ENCODE data around the gene INTS12.

The INTS12 gene

GRCh38 chr4:105725623-105726022 lies 17.1 kb upstream of the INTS12 start:
- H3K4me3 ChIP-seq, result no peak overlapping the region
- DNase-seq (ENCODE audit: low spot score), result no peak
- H3K27ac ChIP-seq, result no peak overlapping the region
- no peak for TF ChIP-seq CTCF (IDR thresholded peaks at IDR 0.05)

GRCh38 chr4:105719204-105719603 lies 10.7 kb upstream of the INTS12 start:
- H3K4me3 ChIP-seq, result no peak overlapping the region
- no peak overlapping the region for H3K27ac ChIP-seq
- no peak for DNase-seq (ENCODE audit: low spot score)
- TF ChIP-seq CTCF (IDR thresholded peaks at IDR 0.05), result no peak

GRCh38 chr4:105715692-105716278 lies 7.3 kb upstream of the INTS12 start:
- H3K27ac ChIP-seq, result no peak overlapping the region
- no peak for TF ChIP-seq CTCF (IDR thresholded peaks at IDR 0.05)
- no peak for DNase-seq (ENCODE audit: low spot score)
- no peak overlapping the region for H3K4me3 ChIP-seq

GRCh38 chr4:105714932-105715331 lies 6.4 kb upstream of the INTS12 start:
- H3K4me3 ChIP-seq, result no peak overlapping the region
- DNase-seq (ENCODE audit: low spot score), result no peak
- no peak for TF ChIP-seq CTCF (IDR thresholded peaks at IDR 0.05)
- no peak overlapping the region for H3K27ac ChIP-seq

GRCh38 chr4:105714071-105714521 lies 5.6 kb upstream of the INTS12 start:
- no peak for TF ChIP-seq CTCF (IDR thresholded peaks at IDR 0.05)
- H3K4me3 ChIP-seq, result peak overlapping the region; percentile 21
- H3K27ac ChIP-seq, result no peak overlapping the region
- no peak for DNase-seq (ENCODE audit: low spot score)

- Histone ChIP-seq H3K27ac (no peak overlapping the region), H3K4me3 (no peak overlapping the region)
- no peak for DNase-seq (ENCODE audit: low spot score)
- no peak for TF ChIP-seq CTCF (IDR thresholded peaks at IDR 0.05)
Observed at GRCh38 chr4:105712766-105713165, 4.3 kb upstream of the INTS12 start.

- no peak for TF ChIP-seq CTCF (IDR thresholded peaks at IDR 0.05)
- no peak overlapping the region for H3K4me3 ChIP-seq
- no peak for DNase-seq (ENCODE audit: low spot score)
Observed at GRCh38 chr4:105710678-105711077, 2.2 kb upstream of the INTS12 start.

More at GRCh38 chr4:105710678-105711077, 2.2 kb upstream of the INTS12 start:
- no peak overlapping the region for H3K27ac ChIP-seq
